OCI-LY7 (cell line): ENCODE data around the gene MSANTD1. TPM values are rescaled to one million over a fixed set of nuclear protein-coding genes. Genes with fewer than 3 reads are reported as not detected.

Experiments used
- BruUV-seq: library from RNA; stranded (reverse); fragments of 400-500 nt; replicated peaks from 2 replicates; lab custom pipeline; 2021; lab: Mats Ljungman, UMichigan
- CTCF ChIA-PET: fragments of 300-600 bp; sonication (Branson Sonifier 250); formaldehyde crosslinking; loops from one replicate; lab custom pipeline; 2022; ENCODE audit warnings: antibody characterized with exemption; ENCODE audit not compliant: unreplicated experiment; lab: Charles Lee
- POLR2A ChIA-PET: fragments of 300-600 bp; sonication (Branson Sonifier 250); formaldehyde crosslinking; loops from one replicate; lab custom pipeline; 2022; ENCODE audit warnings: antibody characterized with exemption; lab: Charles Lee
- DNase-seq: peaks from one replicate; pipeline ENCODE4 v3.0.0-alpha.2; 2015; ENCODE audit warnings: low spot score
- H2AFZ ChIP-seq: fragments of 200-600 bp; sonication (generic), shearing (Covaris generic); 2 replicates; pipeline ENCODE4 v1.6.1; 2014; ENCODE audit warnings: mild to moderate bottlenecking, antibody characterized with exemption, low read length, moderate library complexity
- H3K27ac ChIP-seq: fragments of 200-600 bp; sonication (generic); 2 replicates; pipeline ENCODE4 v1.5.1; 2014; ENCODE audit warnings: mixed run types, low read depth, mild to moderate bottlenecking, moderate library complexity, low read length, inconsistent platforms; ENCODE audit not compliant: poor library complexity, severe bottlenecking
- H3K36me3 ChIP-seq: fragments of 200-600 bp; sonication (generic); 2 replicates; pipeline ENCODE4 v1.6.1; 2014; ENCODE audit warnings: mild to moderate bottlenecking, antibody characterized with exemption, low read length, moderate library complexity, mixed read lengths; ENCODE audit not compliant: insufficient read depth
- H3K4me1 ChIP-seq: fragments of 200-600 bp; sonication (generic); 2 replicates; pipeline ENCODE4 v1.5.1; 2014; ENCODE audit warnings: mild to moderate bottlenecking, low read length; ENCODE audit not compliant: insufficient read depth, poor library complexity, severe bottlenecking
- H3K4me2 ChIP-seq: fragments of 200-600 bp; sonication (generic); 2 replicates; pipeline ENCODE4 v1.6.1; 2014; ENCODE audit warnings: mild to moderate bottlenecking, low read length
- H3K4me3 ChIP-seq: fragments of 200-600 bp; sonication (generic); 2 replicates; pipeline ENCODE4 v1.5.1; 2014; ENCODE audit warnings: mild to moderate bottlenecking, low read depth, low read length; ENCODE audit not compliant: poor library complexity, severe bottlenecking
- H3K79me2 ChIP-seq: fragments of 200-600 bp; sonication (generic); 2 replicates; pipeline ENCODE4 v1.6.1; 2016; ENCODE audit warnings: low read depth, mild to moderate bottlenecking, low read length, moderate library complexity, mixed read lengths; ENCODE audit not compliant: insufficient read depth
- H3K9me2 ChIP-seq: fragments of 200-600 bp; sonication (generic); 2 replicates; pipeline ENCODE4 v1.6.1; 2016; ENCODE audit warnings: mild to moderate bottlenecking, low read length, mixed read lengths; ENCODE audit not compliant: insufficient read depth
- H3K9me3 ChIP-seq: fragments of 200-600 bp; sonication (generic); 2 replicates; pipeline ENCODE4 v1.6.1; 2014; ENCODE audit warnings: mild to moderate bottlenecking, mixed run types, low read length, mixed read lengths
- H4K20me1 ChIP-seq: fragments of 200-600 bp; sonication (generic); 2 replicates; pipeline ENCODE4 v1.6.1; 2014; ENCODE audit warnings: mild to moderate bottlenecking, antibody characterized with exemption, low read length, moderate library complexity, mixed read lengths; ENCODE audit not compliant: insufficient read depth
- CTCF ChIP-seq: fragments of 200-600 bp; sonication (generic); conservative IDR thresholded peaks from 2 replicates; pipeline ENCODE4 v1.5.1; 2014; ENCODE audit warnings: mild to moderate bottlenecking, antibody characterized with exemption, low read length, moderate library complexity, mixed read lengths
- EZH2phosphoT487 ChIP-seq: fragments of 200-600 bp; sonication (generic); IDR thresholded peaks from 2 replicates; pipeline ENCODE4 v1.6.1; 2018; ENCODE audit warnings: low read depth, borderline replicate concordance, mild to moderate bottlenecking, mixed run types, antibody characterized with exemption, low read length, moderate library complexity, mixed read lengths
- intact Hi-C: fragments of 100-400 bp; cut with micrococcal nuclease; formaldehyde crosslinking; loops from one replicate; pipeline ENCODE4 v1.10.0; 2022; ENCODE audit not compliant: unreplicated experiment
- total RNA-seq, 2 experiments: library from RNA; depleted of rRNA in 1 of 2; stranded (reverse); fragments of >200 nt in 1 of 2; shearing (Covaris generic) in 1 of 2; gene quantifications; 2 replicates each; pipeline ENCODE4 v1.2.3, GENCODE V29; 2014 to 2022

Gene MSANTD1
- total RNA-seq, 2 experiments from 2014 or later, result 0.13 to 1.0 TPM

DNA sequence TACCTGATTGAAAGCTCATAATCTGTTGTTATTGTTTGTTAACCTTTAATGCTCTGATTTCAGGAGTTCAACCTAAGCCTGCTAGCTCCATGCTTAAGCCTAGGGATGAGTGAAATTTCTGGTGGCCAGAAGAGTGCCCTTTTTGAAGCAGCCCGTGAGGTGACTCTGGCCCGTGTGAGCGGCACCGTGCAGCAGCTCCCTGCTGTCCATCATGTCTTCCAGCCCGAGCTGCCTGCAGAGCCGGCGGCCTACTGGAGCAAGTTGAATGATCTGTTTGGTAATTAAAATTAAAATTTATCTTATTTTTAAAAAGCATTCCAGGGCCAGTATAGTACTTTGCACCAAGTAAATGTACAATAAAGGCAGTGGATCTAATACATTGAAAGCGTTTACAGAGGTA, 37.1 kb upstream of the MSANTD1 start:
- Histone ChIP-seq H3K79me2 (no peaks in the 10 kb centered on the region), H3K4me1 (no peaks in the 10 kb centered on the region), H3K27ac (no peak overlapping the region), H3K36me3 (peaks cover 88% of the 10 kb centered on the region), H2AFZ (no peak overlapping the region), H3K9me3 (no peaks in the 10 kb centered on the region), H3K9me2 (no peaks in the 10 kb centered on the region), H3K4me3 (no peak overlapping the region), H3K4me2 (no peak overlapping the region), H4K20me1 (no peaks in the 10 kb centered on the region)
- no peak for DNase-seq
- TF ChIP-seq CTCF (no peak), EZH2phosphoT487 (no peak)
- intact Hi-C loops, result no loop called here
- BruUV-seq, result no TSS peak
- CTCF ChIA-PET, result no interaction called here
- POLR2A ChIA-PET, result interaction anchor here (0.6 kb wide), 1 partner anchor 56 kb away, joined by 4 read pairs; no protein-coding TSS in a partner anchor

DNA sequence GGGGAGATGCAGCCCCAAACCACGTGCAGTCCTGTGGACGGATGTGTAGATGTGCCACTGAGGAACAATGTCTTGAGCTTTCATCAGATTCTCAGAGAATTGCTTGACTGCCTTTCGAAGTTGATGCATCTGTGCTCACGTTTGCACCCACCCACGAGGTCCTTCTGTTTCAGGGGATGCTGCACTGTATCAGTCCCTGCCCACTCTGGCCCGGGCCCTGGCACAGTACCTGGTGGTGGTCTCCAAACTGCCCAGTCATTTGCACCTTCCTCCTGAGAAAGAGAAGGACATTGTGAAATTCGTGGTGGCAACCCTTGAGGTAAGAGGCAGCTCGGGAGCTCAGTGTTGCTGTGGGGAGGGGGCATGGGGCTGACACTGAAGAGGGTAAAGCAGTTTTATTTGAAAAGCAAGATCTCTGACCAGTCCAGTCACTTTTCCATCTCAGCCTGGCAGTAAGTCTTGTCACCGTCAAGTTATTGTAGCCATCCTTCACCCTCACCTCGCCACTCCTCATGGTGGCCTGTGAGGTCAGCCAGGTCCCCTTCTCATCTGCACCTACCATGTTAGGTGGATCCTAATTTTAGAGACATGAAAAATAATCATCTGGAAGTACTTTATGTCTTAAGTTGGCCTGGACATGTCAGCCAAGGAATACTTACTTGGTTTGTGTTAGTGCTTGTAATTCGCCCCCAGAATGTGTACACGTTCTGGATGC, 36.4 kb upstream of the MSANTD1 start:
- intact Hi-C loops, result no loop called here
- no TSS peak for BruUV-seq
- no peaks in the 10 kb centered on the region for H4K20me1 ChIP-seq
- H3K4me1 ChIP-seq, result no peaks in the 10 kb centered on the region
- no peak overlapping the region for H2AFZ ChIP-seq
- no peaks in the 10 kb centered on the region for H3K9me2 ChIP-seq
- no peaks in the 10 kb centered on the region for H3K9me3 ChIP-seq
- no peak for DNase-seq
- H3K79me2 ChIP-seq, result no peaks in the 10 kb centered on the region
- CTCF ChIA-PET, result no interaction called here
- no peak overlapping the region for H3K27ac ChIP-seq
- no peak overlapping the region for H3K4me3 ChIP-seq
- H3K4me2 ChIP-seq, result no peak overlapping the region
- POLR2A ChIA-PET, result no interaction called here
- H3K36me3 ChIP-seq, result peaks cover 88% of the 10 kb centered on the region
- TF ChIP-seq CTCF (no peak), EZH2phosphoT487 (no peak)

DNA sequence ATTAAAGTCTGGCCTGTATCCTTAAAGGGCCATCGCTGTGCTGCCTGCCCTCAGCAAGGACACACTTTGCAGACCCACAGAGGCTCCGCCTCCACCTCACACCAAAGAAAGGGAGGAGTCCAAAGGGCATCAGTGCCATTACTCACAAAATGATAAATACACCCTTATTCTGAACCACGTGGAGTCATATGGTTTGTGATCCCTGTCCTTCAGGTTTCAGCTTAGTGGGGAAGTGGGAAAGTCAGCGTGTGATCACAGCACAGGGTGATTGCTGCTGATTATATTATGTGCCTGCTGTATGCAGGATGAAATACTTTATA, 35.9 kb upstream of the MSANTD1 start:
- H3K27ac ChIP-seq, result no peak overlapping the region
- no peak for DNase-seq
- no peak overlapping the region for H3K4me3 ChIP-seq
- POLR2A ChIA-PET, result no interaction called here
- no peaks in the 10 kb centered on the region for H3K4me1 ChIP-seq
- H4K20me1 ChIP-seq, result no peaks in the 10 kb centered on the region
- H3K79me2 ChIP-seq, result no peaks in the 10 kb centered on the region
- H3K9me2 ChIP-seq, result no peaks in the 10 kb centered on the region
- TF ChIP-seq EZH2phosphoT487 (no peak), CTCF (no peak)
- H3K36me3 ChIP-seq, result peaks cover 88% of the 10 kb centered on the region
- BruUV-seq, result no TSS peak
- no peaks in the 10 kb centered on the region for H3K9me3 ChIP-seq
- H3K4me2 ChIP-seq, result no peak overlapping the region
- H2AFZ ChIP-seq, result no peak overlapping the region
- CTCF ChIA-PET, result no interaction called here
- intact Hi-C loops, result no loop called here
